Neural cell (in vitro differentiated cells): Measurements from ENCODE around the gene MARK1.

Experiments used
- CTCF ChIP-seq: fragments of 450-650 bp; IDR thresholded peaks from 2 replicates; pipeline ENCODE4 v1.5.1; 2014; ENCODE audit warnings: antibody characterized with exemption, mild to moderate bottlenecking, moderate library complexity; ENCODE audit not compliant: poor library complexity, severe bottlenecking
- SMC3 ChIP-seq: fragments of 450-650 bp; conservative IDR thresholded peaks from 2 replicates; pipeline ENCODE4 v1.6.1; 2014; ENCODE audit warnings: antibody characterized with exemption, mild to moderate bottlenecking, moderate library complexity; ENCODE audit not compliant: poor library complexity

- TF ChIP-seq CTCF = no peak
- TF ChIP-seq SMC3 = no peak
These were observed 11.8 kb upstream of the MARK1 start for GRCh38 chr1:220516014-220516721.
